Stimulated activated effector memory CD8-positive, alpha-beta T cell treated with anti-CD3 and anti-CD28 coated beads, Interleukin-12 subunit alpha, Interleukin-12 subunit beta, amount 100 ng/mL, for 72 hours (primary cell): ENCODE measurements around the gene TNS1.

ENCODE experiments used
- ATAC-seq: fragments of 150-1000 bp; cut with Tn5 transposase; 2 replicates; pipeline ENCODE4 v1.10.0; 2021
- DNase-seq, 2 donors: peaks; one replicate each; pipeline ENCODE4 v3.0.0; 2021 to 2022; ENCODE audit warnings: low spot score in 2 of 2
- H3K27ac Mint-ChIP-seq: one replicate; pipeline ENCODE4 v1.8.0; 2022; ENCODE audit warnings: mild to moderate bottlenecking, mixed read lengths
- H3K36me3 Mint-ChIP-seq: one replicate; pipeline ENCODE4 v1.8.0; 2022; ENCODE audit warnings: mild to moderate bottlenecking, mixed read lengths
- H3K4me1 Mint-ChIP-seq: one replicate; pipeline ENCODE4 v1.8.0; 2022; ENCODE audit warnings: mixed read lengths
- H3K4me3 Mint-ChIP-seq: one replicate; pipeline ENCODE4 v1.8.0; 2022; ENCODE audit warnings: mild to moderate bottlenecking, mixed read lengths
- H3K9me3 Mint-ChIP-seq: one replicate; pipeline ENCODE4 v1.8.0; 2022; ENCODE audit warnings: mixed read lengths

Gene TNS1

GRCh38 chr2:217825469-217826235, 177.1 kb downstream of the TNS1 start:
- no peaks in the 10 kb centered on the region for H3K4me1 Mint-ChIP-seq
- H3K27ac Mint-ChIP-seq = no peak overlapping the region
- DNase-seq (no peak), ATAC-seq (no peak)
- no peaks in the 10 kb centered on the region for H3K36me3 Mint-ChIP-seq
- no peaks in the 10 kb centered on the region for H3K9me3 Mint-ChIP-seq
- H3K4me3 Mint-ChIP-seq = no peak overlapping the region

GRCh38 chr2:217824223-217824622, 178.6 kb downstream of the TNS1 start:
- Mint-ChIP-seq H3K36me3 (no peaks in the 10 kb centered on the region), H3K4me1 (no peaks in the 10 kb centered on the region)

GRCh38 chr2:217823626-217824025, 179.2 kb downstream of the TNS1 start:
- H3K4me3 Mint-ChIP-seq = no peak overlapping the region
- no peak overlapping the region for H3K27ac Mint-ChIP-seq
- no peaks in the 10 kb centered on the region for H3K36me3 Mint-ChIP-seq
- ATAC-seq (no peak), DNase-seq (no peak)
- no peaks in the 10 kb centered on the region for H3K4me1 Mint-ChIP-seq
- H3K9me3 Mint-ChIP-seq = no peaks in the 10 kb centered on the region

More at GRCh38 chr2:217824223-217824622, 178.6 kb downstream of the TNS1 start:
- DNase-seq (no peak), ATAC-seq (no peak)
- H3K9me3 Mint-ChIP-seq = no peaks in the 10 kb centered on the region
- H3K4me3 Mint-ChIP-seq = no peak overlapping the region
- H3K27ac Mint-ChIP-seq = no peak overlapping the region

- DNase-seq = no peak
- Mint-ChIP-seq H3K4me3 (no peak overlapping the region), H3K4me1 (no peaks in the 10 kb centered on the region), H3K27ac (no peak overlapping the region), H3K36me3 (no peaks in the 10 kb centered on the region), H3K9me3 (no peaks in the 10 kb centered on the region)
- no peak for ATAC-seq
These were observed 180.2 kb downstream of the TNS1 start for GRCh38 chr2:217822296-217823252.

- no peak for ATAC-seq
- Mint-ChIP-seq H3K4me3 (no peak overlapping the region), H3K4me1 (no peaks in the 10 kb centered on the region), H3K27ac (no peak overlapping the region), H3K9me3 (no peaks in the 10 kb centered on the region), H3K36me3 (no peaks in the 10 kb centered on the region)
- DNase-seq = no peak
These were observed 181.2 kb downstream of the TNS1 start for GRCh38 chr2:217821536-217822147.

GRCh38 chr2:217820904-217821303, 181.9 kb downstream of the TNS1 start:
- no peak for DNase-seq
- no peak overlapping the region for H3K4me3 Mint-ChIP-seq
- H3K9me3 Mint-ChIP-seq = no peaks in the 10 kb centered on the region
- no peak for ATAC-seq
- no peaks in the 10 kb centered on the region for H3K4me1 Mint-ChIP-seq
- H3K36me3 Mint-ChIP-seq = no peaks in the 10 kb centered on the region
- H3K27ac Mint-ChIP-seq = no peak overlapping the region

- no peaks in the 10 kb centered on the region for H3K4me1 Mint-ChIP-seq
- no peak for ATAC-seq
- H3K27ac Mint-ChIP-seq = no peak overlapping the region
- no peak overlapping the region for H3K4me3 Mint-ChIP-seq
- no peak for DNase-seq
- no peaks in the 10 kb centered on the region for H3K36me3 Mint-ChIP-seq
- no peaks in the 10 kb centered on the region for H3K9me3 Mint-ChIP-seq
These were observed 182.5 kb downstream of the TNS1 start for GRCh38 chr2:217820091-217820819.

GRCh38 chr2:217818293-217818850, 184.4 kb downstream of the TNS1 start:
- Mint-ChIP-seq H3K27ac (no peak overlapping the region), H3K4me3 (no peak overlapping the region), H3K4me1 (no peaks in the 10 kb centered on the region), H3K9me3 (no peaks in the 10 kb centered on the region), H3K36me3 (no peaks in the 10 kb centered on the region)
- ATAC-seq (no peak), DNase-seq (no peak)

GRCh38 chr2:217817466-217818292, 185.1 kb downstream of the TNS1 start:
- Mint-ChIP-seq H3K4me3 (no peak overlapping the region), H3K27ac (no peak overlapping the region), H3K36me3 (no peaks in the 10 kb centered on the region), H3K9me3 (no peaks in the 10 kb centered on the region), H3K4me1 (no peaks in the 10 kb centered on the region)
- ATAC-seq (no peak), DNase-seq (no peak)

GRCh38 chr2:217816396-217816869, 186.4 kb downstream of the TNS1 start:
- Mint-ChIP-seq H3K4me3 (no peak overlapping the region), H3K9me3 (no peaks in the 10 kb centered on the region), H3K27ac (no peak overlapping the region), H3K4me1 (no peaks in the 10 kb centered on the region), H3K36me3 (no peaks in the 10 kb centered on the region)
- ATAC-seq (no peak), DNase-seq (no peak)

- no peak overlapping the region for H3K27ac Mint-ChIP-seq
- H3K9me3 Mint-ChIP-seq = no peaks in the 10 kb centered on the region
- H3K4me1 Mint-ChIP-seq = no peaks in the 10 kb centered on the region
- no peaks in the 10 kb centered on the region for H3K36me3 Mint-ChIP-seq
- ATAC-seq = no peak
- no peak for DNase-seq
- H3K4me3 Mint-ChIP-seq = no peak overlapping the region
These were observed 189.0 kb downstream of the TNS1 start for GRCh38 chr2:217813828-217814227.

- H3K36me3 Mint-ChIP-seq = no peaks in the 10 kb centered on the region
- no peak for ATAC-seq
These were observed 190.6 kb downstream of the TNS1 start for GRCh38 chr2:217812170-217812569.

GRCh38 chr2:217810260-217810659, 192.5 kb downstream of the TNS1 start:
- ATAC-seq = no peak
- H3K4me1 Mint-ChIP-seq = peaks cover 5% of the 10 kb centered on the region

More at GRCh38 chr2:217812170-217812569, 190.6 kb downstream of the TNS1 start:
- Mint-ChIP-seq H3K4me1 (no peaks in the 10 kb centered on the region), H3K9me3 (no peaks in the 10 kb centered on the region), H3K4me3 (no peak overlapping the region), H3K27ac (no peak overlapping the region)
- no peak for DNase-seq

GRCh38 chr2:217809736-217810135, 193.1 kb downstream of the TNS1 start:
- no peak overlapping the region for H3K27ac Mint-ChIP-seq
- ATAC-seq = no peak
- H3K36me3 Mint-ChIP-seq = peaks cover 6% of the 10 kb centered on the region

More at GRCh38 chr2:217810260-217810659, 192.5 kb downstream of the TNS1 start:
- no peak for DNase-seq
- Mint-ChIP-seq H3K36me3 (peaks cover 6% of the 10 kb centered on the region), H3K9me3 (no peaks in the 10 kb centered on the region), H3K4me3 (no peak overlapping the region), H3K27ac (no peak overlapping the region)

More at GRCh38 chr2:217809736-217810135, 193.1 kb downstream of the TNS1 start:
- Mint-ChIP-seq H3K4me1 (peaks cover 5% of the 10 kb centered on the region), H3K4me3 (no peak overlapping the region), H3K9me3 (no peaks in the 10 kb centered on the region)
- DNase-seq = no peak
